ENCODE data around the gene ONECUT3. TPM values are rescaled to one million over a fixed set of nuclear protein-coding genes. Genes with fewer than 3 reads are reported as not detected.

ONECUT3 gene
- total and polyA plus RNA-seq, 2 donors (not counting 3 experiments of a cell fraction or from before 2014, with no cell fraction given): not detected

DNA sequence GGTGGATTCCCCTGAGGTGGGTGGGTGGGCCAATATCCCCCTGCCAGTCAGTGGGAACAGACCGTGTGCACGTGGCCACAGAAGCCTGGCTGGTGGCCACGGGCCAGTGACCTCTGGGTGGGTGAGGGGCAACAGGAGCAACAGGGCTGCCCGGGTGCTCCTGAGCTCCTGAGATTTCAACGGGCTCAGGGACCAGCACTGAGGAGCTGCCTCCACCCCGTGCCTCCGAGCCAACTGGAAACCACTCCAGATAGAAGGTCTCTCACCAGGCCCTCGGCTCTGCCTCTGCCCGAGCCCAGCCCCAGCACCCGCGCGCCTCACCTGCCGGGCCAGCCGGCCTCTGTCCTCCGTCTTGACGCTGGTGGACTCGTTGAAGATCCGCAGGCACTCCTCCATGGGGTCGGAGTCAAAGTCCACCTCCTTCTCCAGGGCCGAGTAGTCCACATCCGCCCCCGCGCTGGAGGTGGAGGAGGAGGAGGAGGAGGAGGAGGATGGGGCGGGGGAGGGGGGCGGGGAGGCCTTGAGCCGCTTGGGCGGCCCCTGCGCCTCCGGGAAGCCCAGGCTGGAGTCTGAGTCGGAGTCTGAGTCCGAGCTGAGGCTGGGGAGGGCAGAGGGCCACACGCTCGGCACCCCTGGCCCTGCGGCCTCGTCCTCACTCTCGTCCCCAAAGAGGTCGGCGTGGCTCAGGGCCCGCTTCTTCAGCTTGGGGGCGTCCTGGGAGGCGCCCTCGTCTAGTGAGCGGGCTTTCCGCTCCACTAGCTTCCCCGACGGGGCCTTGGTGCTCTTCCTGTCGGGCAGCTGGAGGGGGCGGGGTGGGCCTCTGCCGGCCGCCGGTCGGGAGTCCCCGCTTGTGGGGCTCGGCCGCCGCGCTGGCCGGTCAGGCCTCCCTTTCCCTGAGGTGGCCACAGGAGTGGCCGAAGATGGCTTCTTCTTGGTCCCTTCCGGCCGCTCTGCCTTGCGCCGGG lies 73.5 kb downstream of the ONECUT3 start:
- Histone ChIP-seq H3K36me3 (ENCODE audit: control insufficient read depth in 2 of 2, extremely low read depth in 1 of 2, insufficient read depth in 2 of 2, low read length in 2 of 2) (peaks cover 0 to 25% of the 10 kb centered on the region in 2 experiments), H3K79me2 (ENCODE audit: control insufficient read depth, insufficient read depth, low read length) (peaks cover 12% of the 10 kb centered on the region), H3K27me3 (ENCODE audit: control insufficient read depth in 2 of 2, insufficient read depth in 2 of 2, low read length in 2 of 2) (no peaks in the 10 kb centered on the region), H3K4me2 (ENCODE audit: insufficient read depth, low read length) (no peak overlapping the region), H3K9me3 (replicated peaks; ENCODE audit: control insufficient read depth, insufficient read depth, low read length) (no peaks in the 10 kb centered on the region), H3K4me3 (replicated peaks in 1 of 3; ENCODE audit: insufficient read depth in 1 of 3, low read depth in 1 of 3, low read length in 3 of 3) (no peak overlapping the region), H3K9ac (replicated peaks; ENCODE audit: extremely low read depth, insufficient read depth, low read length) (no peak overlapping the region), H2AFZ (ENCODE audit: low read depth, low read length) (no peak overlapping the region), H3K9me1 (replicated peaks; ENCODE audit: control insufficient read depth, extremely low read depth, insufficient read depth, low read length) (no peaks in the 10 kb centered on the region), H3K27ac (ENCODE audit: insufficient read depth, low read depth, low read length) (no peak overlapping the region), H3K4me1 (ENCODE audit: control insufficient read depth, extremely low read depth, insufficient read depth, low read length) (no peaks in the 10 kb centered on the region), H4K20me1 (replicated peaks; ENCODE audit: control insufficient read depth, extremely low read depth, insufficient read depth, low read length) (no peaks in the 10 kb centered on the region)
- ChIA-PET CTCF (interaction anchor here (0.8 to 4.6 kb wide), 39 partner anchors 8 to 329 kb away, joined by 3 to 83 read pairs (median 5); no protein-coding TSS in a partner anchor), POLR2A (interaction anchor here (0.6 kb wide), 1 partner anchor 523 kb away, joined by 9 read pairs; no protein-coding TSS in a partner anchor)
- dilution Hi-C loops (cut with MboI; ENCODE audit: extremely low pct_ligation_motif_present, low sequenced_read_pairs) (no loop called here), intact Hi-C loops (cut with micrococcal nuclease) (loop anchor here (1.0 to 5.0 kb wide), 2 partner anchors 13 to 40 kb away; no protein-coding TSS in a partner anchor)
- TF ChIP-seq POLR2AphosphoS5 (IDR thresholded peaks at IDR 0.05; ENCODE audit: insufficient read depth, low read depth, low read length) (no peak), MYC (IDR thresholded peaks at IDR 0.05; ENCODE audit: low read depth, low read length) (no peak), EZH2 (IDR thresholded peaks at IDR 0.05; ENCODE audit: borderline replicate concordance, low read depth, low read length, severe bottlenecking) (no peak)
- TF ChIP-seq, protein P1, sequence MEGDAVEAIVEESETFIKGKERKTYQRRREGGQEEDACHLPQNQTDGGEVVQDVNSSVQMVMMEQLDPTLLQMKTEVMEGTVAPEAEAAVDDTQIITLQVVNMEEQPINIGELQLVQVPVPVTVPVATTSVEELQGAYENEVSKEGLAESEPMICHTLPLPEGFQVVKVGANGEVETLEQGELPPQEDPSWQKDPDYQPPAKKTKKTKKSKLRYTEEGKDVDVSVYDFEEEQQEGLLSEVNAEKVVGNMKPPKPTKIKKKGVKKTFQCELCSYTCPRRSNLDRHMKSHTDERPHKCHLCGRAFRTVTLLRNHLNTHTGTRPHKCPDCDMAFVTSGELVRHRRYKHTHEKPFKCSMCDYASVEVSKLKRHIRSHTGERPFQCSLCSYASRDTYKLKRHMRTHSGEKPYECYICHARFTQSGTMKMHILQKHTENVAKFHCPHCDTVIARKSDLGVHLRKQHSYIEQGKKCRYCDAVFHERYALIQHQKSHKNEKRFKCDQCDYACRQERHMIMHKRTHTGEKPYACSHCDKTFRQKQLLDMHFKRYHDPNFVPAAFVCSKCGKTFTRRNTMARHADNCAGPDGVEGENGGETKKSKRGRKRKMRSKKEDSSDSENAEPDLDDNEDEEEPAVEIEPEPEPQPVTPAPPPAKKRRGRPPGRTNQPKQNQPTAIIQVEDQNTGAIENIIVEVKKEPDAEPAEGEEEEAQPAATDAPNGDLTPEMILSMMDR (IDR thresholded peaks at IDR 0.05; ENCODE audit: extremely low read depth in 1 of 2, insufficient read depth in 1 of 2, low read depth in 1 of 2, low read length in 2 of 2): no peak
- TF ChIP-seq, protein P2, sequence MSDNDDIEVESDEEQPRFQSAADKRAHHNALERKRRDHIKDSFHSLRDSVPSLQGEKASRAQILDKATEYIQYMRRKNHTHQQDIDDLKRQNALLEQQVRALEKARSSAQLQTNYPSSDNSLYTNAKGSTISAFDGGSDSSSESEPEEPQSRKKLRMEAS (IDR thresholded peaks at IDR 0.05; ENCODE audit: insufficient read depth, insufficient read length): no peak
- BruUV-seq (replicated peaks): no TSS peak
- no peak for FAIRE-seq
- DNase-seq (ENCODE audit: low read depth, low spot score): no peak
